Neural crest cell (in vitro differentiated cells): ENCODE results near the gene RUNX1. TPM values are rescaled to one million over a fixed set of nuclear protein-coding genes. Genes with fewer than 3 reads are reported as not detected.

ENCODE experiments used
- DNase-seq: peaks from one replicate; pipeline ENCODE4 v3.0.0; 2021; ENCODE audit warnings: low read depth, mixed read lengths, low spot score
- H3K27ac Mint-ChIP-seq: one replicate; pipeline ENCODE4 v1.8.0; 2021; ENCODE audit warnings: mild to moderate bottlenecking, mixed read lengths; ENCODE audit not compliant: unreplicated experiment
- H3K27me3 Mint-ChIP-seq: 2 replicates; pipeline ENCODE4 v1.8.0; 2021; ENCODE audit warnings: low read depth, mild to moderate bottlenecking, mixed read lengths
- H3K36me3 Mint-ChIP-seq: 2 replicates; pipeline ENCODE4 v1.8.0; 2021; ENCODE audit warnings: low read depth, mild to moderate bottlenecking, mixed read lengths
- H3K4me1 Mint-ChIP-seq: 2 replicates; pipeline ENCODE4 v1.8.0; 2021; ENCODE audit warnings: mixed read lengths
- H3K4me3 Mint-ChIP-seq: one replicate; pipeline ENCODE4 v1.8.0; 2021; ENCODE audit warnings: mild to moderate bottlenecking, mixed read lengths
- H3K9me3 Mint-ChIP-seq: 2 replicates; pipeline ENCODE4 v1.8.0; 2021; ENCODE audit warnings: mixed read lengths
- total RNA-seq: library from RNA; stranded (reverse); gene quantifications from 2 replicates; pipeline ENCODE4 v1.2.1, GENCODE V29; 2021
- TF ChIP-seq, protein P1 (sequence below): fragments of 200-600 bp; sonication (generic); conservative IDR thresholded peaks from 2 replicates; pipeline ENCODE4 v1.5.0; 2021; ENCODE audit warnings: antibody characterized with exemption, mild to moderate bottlenecking

The RUNX1 gene
- total RNA-seq, 1 donor from 2014 or later = 0.63 TPM

DNA sequence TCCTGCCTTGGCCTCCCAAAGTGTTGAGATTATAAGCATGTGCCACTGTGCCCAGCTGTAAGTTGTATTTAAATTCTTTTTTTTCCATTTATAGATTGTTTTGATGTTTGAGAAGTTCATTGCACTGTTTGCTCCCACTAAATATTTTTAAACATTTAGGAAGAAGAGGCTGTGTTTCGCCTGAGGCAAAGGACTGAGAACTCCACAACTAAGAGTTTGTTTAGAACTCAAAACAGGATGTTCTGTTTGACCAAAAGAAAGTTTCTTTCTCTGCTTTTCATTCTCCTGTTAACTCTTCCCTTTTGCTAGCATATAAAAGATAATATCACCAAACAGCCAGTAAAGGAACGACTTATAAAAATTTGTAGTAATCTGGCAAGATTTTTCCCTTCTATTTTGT, 87.0 kb downstream of the RUNX1 start:
- peaks cover 17% of the 10 kb centered on the region for H3K4me1 Mint-ChIP-seq
- no peaks in the 10 kb centered on the region for H3K9me3 Mint-ChIP-seq
- H3K27me3 Mint-ChIP-seq = no peaks in the 10 kb centered on the region
- DNase-seq = no peak
- no peak overlapping the region for H3K4me3 Mint-ChIP-seq
- no peaks in the 10 kb centered on the region for H3K36me3 Mint-ChIP-seq
- peak overlapping the region; percentile 46 for H3K27ac Mint-ChIP-seq
- TF ChIP-seq, protein P1, sequence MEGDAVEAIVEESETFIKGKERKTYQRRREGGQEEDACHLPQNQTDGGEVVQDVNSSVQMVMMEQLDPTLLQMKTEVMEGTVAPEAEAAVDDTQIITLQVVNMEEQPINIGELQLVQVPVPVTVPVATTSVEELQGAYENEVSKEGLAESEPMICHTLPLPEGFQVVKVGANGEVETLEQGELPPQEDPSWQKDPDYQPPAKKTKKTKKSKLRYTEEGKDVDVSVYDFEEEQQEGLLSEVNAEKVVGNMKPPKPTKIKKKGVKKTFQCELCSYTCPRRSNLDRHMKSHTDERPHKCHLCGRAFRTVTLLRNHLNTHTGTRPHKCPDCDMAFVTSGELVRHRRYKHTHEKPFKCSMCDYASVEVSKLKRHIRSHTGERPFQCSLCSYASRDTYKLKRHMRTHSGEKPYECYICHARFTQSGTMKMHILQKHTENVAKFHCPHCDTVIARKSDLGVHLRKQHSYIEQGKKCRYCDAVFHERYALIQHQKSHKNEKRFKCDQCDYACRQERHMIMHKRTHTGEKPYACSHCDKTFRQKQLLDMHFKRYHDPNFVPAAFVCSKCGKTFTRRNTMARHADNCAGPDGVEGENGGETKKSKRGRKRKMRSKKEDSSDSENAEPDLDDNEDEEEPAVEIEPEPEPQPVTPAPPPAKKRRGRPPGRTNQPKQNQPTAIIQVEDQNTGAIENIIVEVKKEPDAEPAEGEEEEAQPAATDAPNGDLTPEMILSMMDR = no peak

DNA sequence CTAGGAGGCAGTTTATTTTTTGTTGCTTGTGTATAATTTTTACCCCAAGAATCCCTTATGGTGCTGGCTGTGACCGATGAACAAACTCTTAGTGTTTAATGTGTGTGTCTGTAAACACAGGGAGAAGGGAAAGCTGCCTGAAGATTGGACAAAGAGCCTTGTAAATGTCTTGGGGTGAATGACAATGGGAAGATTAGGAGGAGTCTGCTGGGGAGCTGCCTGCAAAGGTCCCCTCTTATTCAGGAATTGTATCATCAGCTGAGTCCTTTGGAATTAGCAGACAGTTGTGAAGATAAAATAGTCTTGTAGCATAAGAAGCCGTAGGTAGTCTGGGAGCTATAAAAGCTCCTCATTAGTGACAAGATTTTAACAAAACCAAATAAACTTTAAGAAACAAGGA, 88.4 kb downstream of the RUNX1 start:
- Mint-ChIP-seq H3K4me1 (peaks cover 17% of the 10 kb centered on the region), H3K36me3 (no peaks in the 10 kb centered on the region), H3K27ac (no peak overlapping the region), H3K4me3 (no peak overlapping the region), H3K27me3 (no peaks in the 10 kb centered on the region), H3K9me3 (no peaks in the 10 kb centered on the region)
- TF ChIP-seq, protein P1 = no peak
- DNase-seq = no peak

DNA sequence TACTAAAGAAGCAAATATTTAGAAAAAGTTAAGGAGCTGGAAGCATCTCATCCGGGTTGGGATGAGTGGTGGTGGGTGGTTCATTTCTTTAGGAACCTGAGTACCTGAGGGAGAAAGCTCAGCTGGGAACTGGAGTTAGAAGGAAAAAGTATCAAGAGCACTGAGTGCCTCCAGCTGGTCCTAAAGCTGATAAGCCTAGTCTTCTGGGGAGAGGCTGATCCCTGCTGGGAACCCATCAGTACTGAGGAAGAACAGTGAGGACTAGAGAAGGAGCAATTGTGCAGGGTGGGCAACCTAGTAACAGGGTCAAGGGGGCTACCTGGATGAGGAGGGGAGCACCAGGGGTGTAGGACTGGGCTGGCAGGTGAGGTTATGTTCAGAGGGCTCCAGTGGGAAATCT, 89.5 kb downstream of the RUNX1 start:
- Mint-ChIP-seq H3K36me3 (no peaks in the 10 kb centered on the region), H3K4me1 (peaks cover 12% of the 10 kb centered on the region), H3K27me3 (no peaks in the 10 kb centered on the region), H3K4me3 (no peak overlapping the region), H3K9me3 (no peaks in the 10 kb centered on the region), H3K27ac (no peak overlapping the region)
- TF ChIP-seq, protein P1 = no peak
- DNase-seq = no peak

DNA sequence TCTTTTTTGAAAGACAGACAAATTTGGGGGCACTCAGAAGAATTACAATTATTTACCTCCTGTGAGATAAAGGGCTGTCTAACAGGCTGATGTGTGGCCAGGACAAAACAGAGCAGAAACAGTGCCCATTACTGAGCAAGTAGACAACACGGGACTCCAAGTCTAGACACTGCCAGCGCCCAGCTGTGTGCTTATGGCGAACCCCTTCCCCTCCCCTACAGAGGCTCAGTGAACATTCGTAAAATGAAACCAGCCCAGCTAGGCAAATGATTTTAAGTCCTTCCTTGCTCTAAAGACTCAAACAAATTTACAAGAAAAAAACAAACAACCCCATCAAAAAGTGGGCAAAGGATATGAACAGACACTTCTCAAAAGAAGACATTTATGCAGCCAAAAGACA, 91.1 kb downstream of the RUNX1 start:
- Mint-ChIP-seq H3K27me3 (no peaks in the 10 kb centered on the region), H3K4me1 (peaks cover 12% of the 10 kb centered on the region), H3K4me3 (no peak overlapping the region), H3K36me3 (no peaks in the 10 kb centered on the region), H3K9me3 (no peaks in the 10 kb centered on the region), H3K27ac (no peak overlapping the region)
- TF ChIP-seq, protein P1 = no peak
- no peak for DNase-seq

DNA sequence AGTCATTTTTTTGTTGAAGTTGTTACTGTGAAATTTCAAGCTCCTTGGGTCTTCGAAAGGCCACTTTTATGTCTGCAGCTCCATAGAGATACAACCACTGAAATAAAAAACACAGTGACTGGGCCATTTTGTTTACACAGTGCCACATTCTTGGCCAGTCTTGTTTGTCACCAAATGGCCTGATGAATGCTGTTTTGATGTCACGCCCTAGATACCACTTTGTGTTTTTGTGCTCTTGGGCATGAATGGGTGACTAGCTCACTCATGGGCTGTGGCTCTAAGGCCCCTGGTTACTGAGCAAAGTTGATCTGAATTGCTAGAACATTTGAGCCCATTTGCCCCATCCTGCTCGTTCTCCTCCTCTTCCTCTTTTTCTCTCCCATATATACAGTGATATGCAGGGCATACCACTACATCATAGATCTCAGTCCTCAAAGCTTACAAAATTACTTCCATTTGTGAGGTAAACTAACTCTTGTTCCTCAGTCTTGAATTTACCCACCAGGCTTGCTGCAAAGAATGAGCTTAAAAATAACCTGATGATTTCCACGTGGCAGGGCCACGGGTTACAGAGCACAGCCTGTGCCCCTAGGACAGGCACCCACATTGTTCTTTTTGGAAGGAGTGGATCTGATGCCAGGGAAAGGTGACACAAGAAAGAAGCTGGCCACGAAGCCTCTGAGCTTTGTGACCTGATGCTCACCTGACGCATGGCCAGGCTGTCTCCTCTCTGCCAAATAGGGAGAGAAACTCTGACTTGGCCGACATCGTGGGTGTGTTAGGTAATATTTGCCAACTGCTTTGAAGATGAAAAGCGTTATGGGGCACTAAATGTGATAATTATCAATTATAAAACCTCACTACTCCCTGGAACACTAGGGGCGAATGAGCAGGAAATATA, 92.4 kb downstream of the RUNX1 start:
- Mint-ChIP-seq H3K27ac (no peak overlapping the region), H3K27me3 (no peaks in the 10 kb centered on the region), H3K36me3 (no peaks in the 10 kb centered on the region), H3K9me3 (no peaks in the 10 kb centered on the region), H3K4me3 (no peak overlapping the region), H3K4me1 (peaks cover 5% of the 10 kb centered on the region)
- DNase-seq = no peak
- TF ChIP-seq, protein P1 = no peak
